ENCODE measurements around the gene PRSS23.

Gene PRSS23

GRCh38 chr11:86790195-86790725, 10.1 kb upstream of the PRSS23 start:
- no peak for TF ChIP-seq FOXM1 (IDR thresholded peaks at IDR 0.05; ENCODE audit: borderline replicate concordance, low read depth)
- no peak for TF ChIP-seq USF1 (IDR thresholded peaks at IDR 0.05)
- no peak for TF ChIP-seq NFIC (IDR thresholded peaks at IDR 0.05)
- no peak for TF ChIP-seq TCF12 (IDR thresholded peaks at IDR 0.05; ENCODE audit: low read depth)
- TF ChIP-seq MAX (IDR thresholded peaks at IDR 0.05): no peak
- no peak for TF ChIP-seq REST (IDR thresholded peaks at IDR 0.05; ENCODE audit: low read depth)
- TF ChIP-seq TEAD4 (IDR thresholded peaks at IDR 0.05): no peak
- no peak for TF ChIP-seq EP300 (IDR thresholded peaks at IDR 0.05; ENCODE audit: borderline replicate concordance)
- no peak for TF ChIP-seq ZBTB7A (IDR thresholded peaks at IDR 0.05; ENCODE audit: low read depth)
- no peak for TF ChIP-seq TAF1 (IDR thresholded peaks at IDR 0.05; ENCODE audit: low read depth)
- no peak for TF ChIP-seq CEBPB (IDR thresholded peaks at IDR 0.05)
- TF ChIP-seq RAD21 (IDR thresholded peaks at IDR 0.05; ENCODE audit: low read depth): no peak
- no peak for TF ChIP-seq EGR1 (IDR thresholded peaks at IDR 0.05)
- no peak for TF ChIP-seq YY1 (IDR thresholded peaks at IDR 0.05; ENCODE audit: low read depth)

- TF ChIP-seq EGR1 (IDR thresholded peaks at IDR 0.05) (no peak), ZBTB7A (IDR thresholded peaks at IDR 0.05; ENCODE audit: low read depth) (no peak), YY1 (IDR thresholded peaks at IDR 0.05; ENCODE audit: low read depth) (no peak), CEBPB (IDR thresholded peaks at IDR 0.05) (no peak)
Observed at GRCh38 chr11:86790867-86791849, 9.2 kb upstream of the PRSS23 start.

GRCh38 chr11:86792150-86792549, 8.2 kb upstream of the PRSS23 start:
- TF ChIP-seq EGR1 (IDR thresholded peaks at IDR 0.05) (no peak), REST (IDR thresholded peaks at IDR 0.05; ENCODE audit: low read depth) (no peak), TCF12 (IDR thresholded peaks at IDR 0.05; ENCODE audit: low read depth) (no peak)

- TF ChIP-seq FOXM1 (IDR thresholded peaks at IDR 0.05; ENCODE audit: borderline replicate concordance, low read depth) (no peak), CREB1 (IDR thresholded peaks at IDR 0.05; ENCODE audit: low read depth) (no peak), TEAD4 (IDR thresholded peaks at IDR 0.05) (no peak), MAX (IDR thresholded peaks at IDR 0.05) (no peak), TCF12 (IDR thresholded peaks at IDR 0.05; ENCODE audit: low read depth) (no peak), RAD21 (IDR thresholded peaks at IDR 0.05; ENCODE audit: low read depth) (no peak), USF1 (IDR thresholded peaks at IDR 0.05) (no peak), REST (IDR thresholded peaks at IDR 0.05; ENCODE audit: low read depth) (no peak), YY1 (IDR thresholded peaks at IDR 0.05; ENCODE audit: low read depth) (no peak), TAF1 (IDR thresholded peaks at IDR 0.05; ENCODE audit: low read depth) (no peak), ZBTB7A (IDR thresholded peaks at IDR 0.05; ENCODE audit: low read depth) (no peak), CEBPB (IDR thresholded peaks at IDR 0.05) (no peak), NFIC (IDR thresholded peaks at IDR 0.05) (no peak), EGR1 (IDR thresholded peaks at IDR 0.05) (no peak), EP300 (IDR thresholded peaks at IDR 0.05; ENCODE audit: borderline replicate concordance) (no peak)
Observed at GRCh38 chr11:86793307-86793706, 7.0 kb upstream of the PRSS23 start.

Measured in Ishikawa (cell line).